Measurements from ENCODE around the gene BHLHA15. TPM values are rescaled to one million over a fixed set of nuclear protein-coding genes. Genes with fewer than 3 reads are reported as not detected.
A peak's percentile ranks its signal among the peaks of the same experiment; 100 is the strongest.

Gene BHLHA15
- polyA plus RNA-seq, 3 donors, result not detected

DNA sequence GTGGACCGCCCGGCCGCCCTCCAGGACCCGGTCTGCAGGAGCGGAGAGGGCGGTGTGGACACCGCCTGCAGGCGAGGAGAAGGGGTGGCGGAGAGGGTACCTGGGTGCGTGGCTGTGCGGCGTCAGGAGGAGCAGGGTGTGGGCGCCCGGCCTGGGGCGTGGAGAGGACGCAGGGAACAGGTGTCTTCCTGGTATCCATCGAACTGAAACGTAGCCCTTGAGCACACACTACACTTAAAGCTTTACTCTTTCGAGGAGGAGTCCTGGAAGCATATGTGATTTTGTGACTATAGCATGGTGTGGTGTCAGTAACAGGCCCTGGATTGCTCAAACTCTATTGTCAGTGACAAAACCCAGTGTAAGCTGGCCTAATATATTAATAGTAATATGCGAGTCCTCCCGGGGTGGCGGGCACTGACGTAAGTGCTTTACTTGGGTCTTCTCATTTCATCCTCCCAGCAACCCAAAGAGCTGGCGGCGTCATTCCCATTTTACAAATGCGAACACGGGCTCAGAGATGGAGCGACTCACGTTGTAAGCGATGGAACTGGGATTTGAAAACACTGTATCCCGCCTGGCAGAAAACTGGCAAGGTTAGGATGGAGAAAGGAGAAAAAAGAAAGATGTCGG lies 41.3 kb downstream of the BHLHA15 start:
- intact Hi-C loops (cut with micrococcal nuclease), result loop anchor here (5.0 to 10.0 kb wide), 2 partner anchors 35 to 118 kb away; no protein-coding TSS in a partner anchor
- Histone ChIP-seq H3K4me3 (replicated peaks in 1 of 3; ENCODE audit: low read depth in 2 of 3, low read length in 3 of 3) (peak overlapping the region; percentile 70 to 98 (median 81)), H3K4me1 (ENCODE audit: control insufficient read depth in 1 of 2, insufficient read depth in 2 of 2, low read length in 2 of 2) (peaks cover 53 to 57% of the 10 kb centered on the region in 2 donors), H3K27me3 (ENCODE audit: control insufficient read depth in 2 of 2, insufficient read depth in 2 of 2, low read length in 2 of 2) (no peaks in the 10 kb centered on the region), H3K9ac (ENCODE audit: insufficient read depth, low read length, poor library complexity, severe bottlenecking) (peak overlapping the region; percentile 79), H3K27ac (ENCODE audit: low read depth in 1 of 2, low read length in 2 of 2) (peak overlapping the region; percentile 20 to 94), H3K9me3 (replicated peaks in 1 of 2; ENCODE audit: control insufficient read depth in 1 of 2, insufficient read depth in 1 of 2, low read length in 2 of 2) (no peaks in the 10 kb centered on the region), H3K79me2 (ENCODE audit: insufficient read depth, low read length) (peaks cover 48% of the 10 kb centered on the region), H3K36me3 (replicated peaks in 1 of 2; ENCODE audit: control insufficient read depth in 1 of 2, insufficient read depth in 2 of 2, low read length in 2 of 2) (peaks cover 11 to 16% of the 10 kb centered on the region in 2 donors), H3K4me2 (replicated peaks; ENCODE audit: extremely low read depth, low read length, poor library complexity, severe bottlenecking) (peak overlapping the region; percentile 82), H4K20me1 (ENCODE audit: insufficient read depth, low read length) (peaks cover 20% of the 10 kb centered on the region), H2AFZ (ENCODE audit: insufficient read depth, low read depth, low read length, poor library complexity, severe bottlenecking) (peak overlapping the region; percentile 90)
- peak overlapping the region; percentile 90 to 96 (median 94) for H3K27ac Mint-ChIP-seq
- H3K9me3 Mint-ChIP-seq, result peaks cover 0 to 2% (median 0%) of the 10 kb centered on the region in 7 donors
- peaks cover 54% of the 10 kb centered on the region for H3K4me1 Mint-ChIP-seq
- peaks cover 0 to 3% (median 0%) of the 10 kb centered on the region in 3 donors for H3K27me3 Mint-ChIP-seq (ENCODE audit: low read depth in 3 of 3)
- TF ChIP-seq, protein P1, sequence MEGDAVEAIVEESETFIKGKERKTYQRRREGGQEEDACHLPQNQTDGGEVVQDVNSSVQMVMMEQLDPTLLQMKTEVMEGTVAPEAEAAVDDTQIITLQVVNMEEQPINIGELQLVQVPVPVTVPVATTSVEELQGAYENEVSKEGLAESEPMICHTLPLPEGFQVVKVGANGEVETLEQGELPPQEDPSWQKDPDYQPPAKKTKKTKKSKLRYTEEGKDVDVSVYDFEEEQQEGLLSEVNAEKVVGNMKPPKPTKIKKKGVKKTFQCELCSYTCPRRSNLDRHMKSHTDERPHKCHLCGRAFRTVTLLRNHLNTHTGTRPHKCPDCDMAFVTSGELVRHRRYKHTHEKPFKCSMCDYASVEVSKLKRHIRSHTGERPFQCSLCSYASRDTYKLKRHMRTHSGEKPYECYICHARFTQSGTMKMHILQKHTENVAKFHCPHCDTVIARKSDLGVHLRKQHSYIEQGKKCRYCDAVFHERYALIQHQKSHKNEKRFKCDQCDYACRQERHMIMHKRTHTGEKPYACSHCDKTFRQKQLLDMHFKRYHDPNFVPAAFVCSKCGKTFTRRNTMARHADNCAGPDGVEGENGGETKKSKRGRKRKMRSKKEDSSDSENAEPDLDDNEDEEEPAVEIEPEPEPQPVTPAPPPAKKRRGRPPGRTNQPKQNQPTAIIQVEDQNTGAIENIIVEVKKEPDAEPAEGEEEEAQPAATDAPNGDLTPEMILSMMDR (IDR thresholded peaks at IDR 0.05), result no peak
- WGBS (ENCODE audit: insufficient coverage), result 24% methylated on average over 14 of the region's 32 CpGs
- peak overlapping the region; percentile 92 to 96 for H3K4me3 Mint-ChIP-seq
- no peak for DNase-seq
- peaks cover 29 to 46% of the 10 kb centered on the region in 2 donors for H3K36me3 Mint-ChIP-seq

DNA sequence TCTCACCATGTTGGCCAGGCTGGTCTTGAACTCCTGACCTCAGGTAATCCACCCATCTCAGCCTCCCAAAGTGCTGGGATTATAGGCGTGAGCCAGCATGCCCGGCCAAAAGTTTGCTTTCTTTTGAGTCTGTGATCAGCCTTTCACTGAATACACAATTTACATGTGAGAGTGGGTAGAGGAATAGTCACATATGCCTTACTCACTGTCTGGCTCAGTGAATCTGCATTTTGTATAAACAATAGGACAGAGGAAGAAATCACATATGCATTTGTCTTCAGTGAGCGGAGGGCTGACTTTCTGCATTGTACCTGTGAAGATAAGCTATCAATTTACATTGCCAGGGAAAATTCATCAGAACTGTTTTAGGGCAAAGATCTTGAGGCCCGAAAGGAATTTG lies 43.3 kb downstream of the BHLHA15 start:
- Mint-ChIP-seq H3K4me3 (no peak overlapping the region), H3K27ac (peak overlapping the region in 1 of 7 donors; percentile 66)
- TF ChIP-seq, protein P1 (IDR thresholded peaks at IDR 0.05), result no peak

More for the DNA sequence above, 43.3 kb downstream of the BHLHA15 start:
- H3K4me1 Mint-ChIP-seq, result peaks cover 38% of the 10 kb centered on the region
- peaks cover 26 to 48% of the 10 kb centered on the region in 2 donors for H3K36me3 Mint-ChIP-seq
- peaks cover 40% of the 10 kb centered on the region for H3K79me2 ChIP-seq (ENCODE audit: insufficient read depth, low read length)
- no peak for DNase-seq
- H3K9me3 Mint-ChIP-seq, result peaks cover 0 to 2% (median 0%) of the 10 kb centered on the region in 7 donors
- H3K27me3 Mint-ChIP-seq (ENCODE audit: low read depth in 3 of 3), result peaks cover 0 to 3% (median 0%) of the 10 kb centered on the region in 3 donors
- H3K9ac ChIP-seq (ENCODE audit: insufficient read depth, low read length, poor library complexity, severe bottlenecking), result no peak overlapping the region
- WGBS (ENCODE audit: insufficient coverage), result 100% methylated on average over 1 of the region's 4 CpGs
- no peaks in the 10 kb centered on the region for H3K9me3 ChIP-seq (replicated peaks in 1 of 2; ENCODE audit: control insufficient read depth in 1 of 2, insufficient read depth in 1 of 2, low read length in 2 of 2)
- peaks cover 15 to 21% of the 10 kb centered on the region in 2 donors for H3K36me3 ChIP-seq (replicated peaks in 1 of 2; ENCODE audit: control insufficient read depth in 1 of 2, insufficient read depth in 2 of 2, low read length in 2 of 2)
- no peak overlapping the region for H3K27ac ChIP-seq (ENCODE audit: low read depth in 1 of 2, low read length in 2 of 2)
- H3K27me3 ChIP-seq (ENCODE audit: control insufficient read depth in 2 of 2, insufficient read depth in 2 of 2, low read length in 2 of 2), result no peaks in the 10 kb centered on the region
- peaks cover 36 to 38% of the 10 kb centered on the region in 2 donors for H3K4me1 ChIP-seq (ENCODE audit: control insufficient read depth in 1 of 2, insufficient read depth in 2 of 2, low read length in 2 of 2)
- no peak overlapping the region for H3K4me2 ChIP-seq (replicated peaks; ENCODE audit: extremely low read depth, low read length, poor library complexity, severe bottlenecking)
- peaks cover 22% of the 10 kb centered on the region for H4K20me1 ChIP-seq (ENCODE audit: insufficient read depth, low read length)
- no peak overlapping the region for H2AFZ ChIP-seq (ENCODE audit: insufficient read depth, low read depth, low read length, poor library complexity, severe bottlenecking)
- intact Hi-C loops (cut with micrococcal nuclease), result loop anchor here (5.0 to 10.0 kb wide), 2 partner anchors 33 to 120 kb away; no protein-coding TSS in a partner anchor
- no peak overlapping the region for H3K4me3 ChIP-seq (replicated peaks in 1 of 3; ENCODE audit: low read depth in 2 of 3, low read length in 3 of 3)
